VCaP (cell line): ENCODE measurements around the gene STAC3.

Experiments used
- H3K27ac ChIP-seq: fragments of 450-650 bp; 2 replicates; pipeline ENCODE4 v1.5.1; 2017
- TF ChIP-seq, protein P1 (sequence below): fragments of 450-650 bp; conservative IDR thresholded peaks from 2 replicates; pipeline ENCODE4 v1.5.1; 2017; ENCODE audit warnings: mild to moderate bottlenecking, moderate library complexity

STAC3 gene

DNA sequence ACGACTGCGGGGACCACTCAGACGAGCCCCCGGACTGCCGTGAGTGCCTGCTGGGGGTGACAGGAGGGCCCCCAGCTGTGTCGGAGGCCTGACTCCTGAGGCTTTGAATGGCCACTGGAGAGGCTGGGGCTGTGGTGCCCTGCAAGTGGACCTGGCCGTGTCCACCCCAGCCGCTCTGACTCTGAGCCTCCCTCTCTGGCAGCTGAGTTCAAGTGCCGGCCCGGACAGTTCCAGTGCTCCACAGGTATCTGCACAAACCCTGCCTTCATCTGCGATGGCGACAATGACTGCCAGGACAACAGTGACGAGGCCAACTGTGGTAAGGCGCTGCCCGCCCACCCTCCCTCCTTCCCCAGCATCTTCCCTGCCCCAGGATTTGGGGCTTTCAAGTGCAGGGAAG, 50.5 kb downstream of the STAC3 start:
- H3K27ac ChIP-seq, result no peak overlapping the region
- TF ChIP-seq, protein P1, sequence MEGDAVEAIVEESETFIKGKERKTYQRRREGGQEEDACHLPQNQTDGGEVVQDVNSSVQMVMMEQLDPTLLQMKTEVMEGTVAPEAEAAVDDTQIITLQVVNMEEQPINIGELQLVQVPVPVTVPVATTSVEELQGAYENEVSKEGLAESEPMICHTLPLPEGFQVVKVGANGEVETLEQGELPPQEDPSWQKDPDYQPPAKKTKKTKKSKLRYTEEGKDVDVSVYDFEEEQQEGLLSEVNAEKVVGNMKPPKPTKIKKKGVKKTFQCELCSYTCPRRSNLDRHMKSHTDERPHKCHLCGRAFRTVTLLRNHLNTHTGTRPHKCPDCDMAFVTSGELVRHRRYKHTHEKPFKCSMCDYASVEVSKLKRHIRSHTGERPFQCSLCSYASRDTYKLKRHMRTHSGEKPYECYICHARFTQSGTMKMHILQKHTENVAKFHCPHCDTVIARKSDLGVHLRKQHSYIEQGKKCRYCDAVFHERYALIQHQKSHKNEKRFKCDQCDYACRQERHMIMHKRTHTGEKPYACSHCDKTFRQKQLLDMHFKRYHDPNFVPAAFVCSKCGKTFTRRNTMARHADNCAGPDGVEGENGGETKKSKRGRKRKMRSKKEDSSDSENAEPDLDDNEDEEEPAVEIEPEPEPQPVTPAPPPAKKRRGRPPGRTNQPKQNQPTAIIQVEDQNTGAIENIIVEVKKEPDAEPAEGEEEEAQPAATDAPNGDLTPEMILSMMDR, result no peak

DNA sequence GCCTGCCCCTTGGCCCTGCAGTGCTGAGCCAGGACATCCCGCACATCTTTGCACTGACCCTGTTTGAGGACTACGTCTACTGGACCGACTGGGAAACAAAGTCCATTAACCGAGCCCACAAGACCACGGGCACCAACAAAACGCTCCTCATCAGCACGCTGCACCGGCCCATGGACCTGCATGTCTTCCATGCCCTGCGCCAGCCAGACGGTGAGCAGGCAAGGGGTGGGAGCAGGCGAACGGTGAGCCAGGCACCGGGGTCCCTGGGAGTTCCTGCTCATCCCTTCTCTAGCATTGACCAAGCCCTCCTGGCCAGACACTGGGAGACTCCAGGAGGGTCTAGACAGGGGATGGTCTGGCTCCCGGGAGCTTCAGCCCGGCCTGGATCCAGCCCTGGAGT, 51.8 kb downstream of the STAC3 start:
- TF ChIP-seq, protein P1, result no peak
- H3K27ac ChIP-seq, result no peak overlapping the region

DNA sequence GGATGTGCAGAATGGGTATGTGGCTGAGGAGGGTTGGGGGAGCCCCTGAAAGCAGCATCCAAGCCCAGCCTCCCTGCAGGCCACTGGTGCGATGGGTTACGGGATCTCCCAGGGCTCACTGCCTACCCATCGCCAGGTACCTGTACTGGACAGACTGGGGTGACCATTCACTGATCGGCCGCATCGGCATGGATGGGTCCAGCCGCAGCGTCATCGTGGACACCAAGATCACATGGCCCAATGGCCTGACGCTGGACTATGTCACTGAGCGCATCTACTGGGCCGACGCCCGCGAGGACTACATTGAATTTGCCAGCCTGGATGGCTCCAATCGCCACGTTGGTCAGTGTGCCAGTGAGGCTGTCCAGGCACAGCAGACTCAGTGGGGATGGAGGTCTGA, 52.7 kb downstream of the STAC3 start:
- H3K27ac ChIP-seq, result no peak overlapping the region
- TF ChIP-seq, protein P1, result no peak

DNA sequence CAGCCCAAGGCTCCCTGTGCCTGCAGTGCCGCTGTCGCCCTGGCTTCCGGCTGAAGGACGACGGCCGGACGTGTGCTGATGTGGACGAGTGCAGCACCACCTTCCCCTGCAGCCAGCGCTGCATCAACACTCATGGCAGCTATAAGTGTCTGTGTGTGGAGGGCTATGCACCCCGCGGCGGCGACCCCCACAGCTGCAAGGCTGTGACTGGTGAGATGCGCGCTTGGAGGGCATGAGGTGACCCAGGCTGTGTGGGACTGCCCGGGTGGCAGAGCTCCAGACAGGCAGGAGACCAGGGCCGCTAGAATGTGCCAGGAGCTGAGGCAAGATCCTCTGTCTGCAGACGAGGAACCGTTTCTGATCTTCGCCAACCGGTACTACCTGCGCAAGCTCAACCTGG, 54.0 kb downstream of the STAC3 start:
- no peak overlapping the region for H3K27ac ChIP-seq
- TF ChIP-seq, protein P1, result no peak

DNA sequence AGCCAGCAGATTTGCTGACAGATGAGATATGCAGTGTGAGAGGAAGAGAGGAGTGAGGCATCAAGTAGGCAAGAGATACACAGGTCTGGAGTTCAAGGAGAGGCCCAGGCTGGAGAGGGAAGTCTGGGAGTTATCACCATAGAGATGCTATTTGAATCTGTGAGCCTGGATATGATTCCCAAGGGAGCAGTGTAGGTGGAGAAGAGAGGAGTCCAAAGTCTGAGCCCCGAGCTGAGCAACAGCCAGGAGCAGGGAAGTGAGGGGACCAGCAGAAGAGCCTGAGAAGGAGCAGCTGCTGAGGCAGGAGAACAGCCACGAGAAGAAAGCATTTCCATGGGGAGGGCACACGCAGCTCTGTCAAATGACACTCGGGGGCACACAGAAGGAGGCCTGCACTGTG, 54.5 kb downstream of the STAC3 start:
- TF ChIP-seq, protein P1, result no peak
- H3K27ac ChIP-seq, result no peak overlapping the region

DNA sequence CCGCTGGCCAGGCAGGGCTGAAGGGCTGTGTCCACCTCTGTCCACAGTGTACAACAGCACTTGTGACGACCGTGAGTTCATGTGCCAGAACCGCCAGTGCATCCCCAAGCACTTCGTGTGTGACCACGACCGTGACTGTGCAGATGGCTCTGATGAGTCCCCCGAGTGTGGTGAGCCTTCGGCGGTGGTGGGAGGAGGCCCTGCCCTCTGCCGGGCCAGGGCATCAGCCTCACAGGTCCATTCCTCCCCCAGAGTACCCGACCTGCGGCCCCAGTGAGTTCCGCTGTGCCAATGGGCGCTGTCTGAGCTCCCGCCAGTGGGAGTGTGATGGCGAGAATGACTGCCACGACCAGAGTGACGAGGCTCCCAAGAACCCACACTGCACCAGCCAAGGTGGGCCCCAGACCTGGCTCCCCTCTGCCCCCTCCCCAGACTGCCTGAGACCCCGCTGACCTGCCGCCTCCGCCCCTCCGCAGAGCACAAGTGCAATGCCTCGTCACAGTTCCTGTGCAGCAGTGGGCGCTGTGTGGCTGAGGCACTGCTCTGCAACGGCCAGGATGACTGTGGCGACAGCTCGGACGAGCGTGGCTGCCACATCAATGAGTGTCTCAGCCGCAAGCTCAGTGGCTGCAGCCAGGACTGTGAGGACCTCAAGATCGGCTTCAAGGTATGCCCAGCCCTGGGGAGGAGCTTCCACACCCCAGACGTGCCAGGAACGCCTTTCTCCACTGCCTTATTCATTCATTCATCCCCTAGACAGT, 55.2 kb downstream of the STAC3 start:
- H3K27ac ChIP-seq, result no peak overlapping the region

DNA sequence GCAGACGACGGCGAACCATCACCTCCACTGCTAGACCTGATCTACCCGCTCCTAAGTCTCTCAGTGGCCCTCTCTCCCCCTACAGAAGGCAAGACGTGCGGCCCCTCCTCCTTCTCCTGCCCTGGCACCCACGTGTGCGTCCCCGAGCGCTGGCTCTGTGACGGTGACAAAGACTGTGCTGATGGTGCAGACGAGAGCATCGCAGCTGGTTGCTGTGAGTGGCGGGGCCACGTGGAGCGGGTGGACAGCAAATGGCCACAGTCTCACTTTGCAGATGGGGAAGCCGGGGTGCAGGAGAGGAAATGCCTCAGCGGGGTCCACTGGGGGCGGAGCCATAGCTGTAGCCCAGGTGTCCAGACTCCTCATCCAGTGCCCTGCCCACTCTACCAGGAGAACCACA, 55.8 kb downstream of the STAC3 start:
- TF ChIP-seq, protein P1, result no peak
- no peak overlapping the region for H3K27ac ChIP-seq

More for the DNA sequence above, 55.2 kb downstream of the STAC3 start:
- TF ChIP-seq, protein P1, result no peak
